ENCODE data around the gene TEX261.

DNA sequence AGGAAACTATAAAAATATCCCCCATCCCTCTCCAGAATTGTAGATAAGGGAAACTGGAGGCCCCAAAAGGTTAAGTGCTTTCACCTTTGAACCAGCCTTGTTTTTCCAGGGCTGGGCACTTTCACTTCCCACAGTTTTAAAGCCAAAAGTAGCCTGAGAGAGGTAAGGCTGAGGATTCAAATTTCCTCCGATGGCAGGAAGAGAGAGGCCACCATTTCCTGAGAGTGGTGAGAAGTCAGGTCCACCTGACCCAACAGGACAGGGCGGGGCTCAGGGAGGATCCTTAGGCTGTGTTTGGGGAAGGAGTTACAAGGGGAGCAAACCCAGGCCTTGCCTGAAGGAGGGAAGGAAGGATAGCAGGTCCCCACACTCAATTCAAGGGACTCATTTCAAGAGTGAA is 4.7 kb upstream of the TEX261 start:
- TF ChIP-seq YY1 (IDR thresholded peaks at IDR 0.05; ENCODE audit: insufficient read depth, insufficient read length): no peak
- TF ChIP-seq ZNF274 (IDR thresholded peaks at IDR 0.05; ENCODE audit: low read depth, low read length): no peak
- no peak for TF ChIP-seq SUZ12 (IDR thresholded peaks at IDR 0.05; ENCODE audit: extremely low read depth, insufficient read depth, insufficient read length)

All from NT2/D1 (cell line).